ENCODE data around the gene RTP2.
"Not testable (repeated sequence)": the region's sequence is repeated elsewhere in the genome, so short reads cannot be mapped to it uniquely, and the experiment has no call there.

The RTP2 gene

DNA sequence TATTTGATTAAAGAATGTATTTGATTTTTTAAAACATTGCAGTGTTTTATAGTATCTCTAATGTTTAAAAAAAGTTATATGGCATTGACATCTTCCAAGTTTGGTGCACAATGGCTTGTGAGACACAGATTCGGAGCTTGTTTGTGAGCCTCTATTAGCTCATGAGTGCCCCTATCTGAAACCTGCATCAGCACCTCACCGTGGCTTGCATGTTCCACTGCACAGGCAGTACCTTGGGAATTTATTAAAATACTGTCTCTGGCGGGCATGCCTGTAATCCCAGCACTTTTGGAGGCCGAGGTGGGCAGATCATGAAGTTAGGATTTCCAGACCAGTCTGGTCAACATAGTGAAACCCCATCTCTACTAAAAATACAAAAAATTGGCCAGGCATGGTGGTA is 6.8 kb upstream of the RTP2 start:
- DNase-seq = no peak

DNA sequence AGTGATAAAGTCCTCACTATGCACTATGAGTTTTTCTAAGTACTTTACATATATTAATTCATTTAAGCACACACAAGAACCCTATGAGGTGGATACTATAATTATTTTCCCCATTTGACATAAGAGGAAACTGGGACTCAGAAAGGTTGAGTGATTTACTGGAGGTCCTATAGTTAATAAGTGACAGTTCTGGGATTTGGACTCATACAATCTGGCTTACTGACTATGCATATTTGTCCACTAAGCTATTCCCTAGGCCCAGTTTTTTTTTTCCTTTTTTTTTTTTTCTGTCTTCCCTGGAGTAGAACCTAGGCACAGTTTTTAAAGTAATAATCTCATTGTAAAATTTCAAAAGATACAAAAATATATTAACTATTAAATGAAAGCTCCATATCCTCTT is 6.3 kb upstream of the RTP2 start:
- DNase-seq = no peak

DNA sequence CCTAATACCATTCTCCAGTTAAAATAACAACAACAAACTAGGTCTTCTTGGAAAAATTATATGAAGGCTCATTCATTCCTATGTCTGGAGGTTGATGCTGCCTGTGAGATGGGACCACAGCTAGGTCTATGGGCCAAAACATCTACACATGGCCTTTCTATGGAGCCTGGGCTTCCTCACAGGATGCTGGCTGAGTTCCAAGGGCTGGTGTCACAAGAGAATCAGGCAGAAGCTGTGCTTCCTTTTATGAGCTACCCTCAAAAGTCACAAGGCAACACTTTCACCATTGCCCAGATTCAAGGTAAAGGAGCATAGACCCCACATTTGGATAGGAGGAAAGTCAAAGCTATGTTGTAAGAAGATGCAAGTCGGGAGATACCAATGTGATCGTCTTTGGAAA is 4.6 kb upstream of the RTP2 start:
- DNase-seq = peak; percentile 65 to 82 (median 73)

DNA sequence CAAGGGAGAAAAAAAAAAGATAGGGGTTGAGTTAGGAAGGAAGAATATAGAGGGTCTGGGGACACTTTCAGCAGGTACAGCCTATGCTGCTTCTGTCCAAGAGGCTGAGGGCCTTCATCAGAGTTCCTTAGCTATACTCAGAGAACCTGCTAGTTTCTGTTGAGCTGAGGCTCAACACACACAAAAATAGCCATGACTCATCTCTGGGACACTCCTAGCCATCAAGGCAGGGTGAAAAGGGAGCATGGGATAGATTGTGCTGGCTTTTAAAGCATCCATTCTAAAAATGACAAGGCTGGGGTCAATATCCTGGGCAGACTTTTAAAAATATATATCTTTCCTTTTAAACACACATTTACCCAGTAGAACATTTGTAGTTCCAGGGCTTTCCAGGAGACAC is 2.8 kb upstream of the RTP2 start:
- no peak for DNase-seq

DNA sequence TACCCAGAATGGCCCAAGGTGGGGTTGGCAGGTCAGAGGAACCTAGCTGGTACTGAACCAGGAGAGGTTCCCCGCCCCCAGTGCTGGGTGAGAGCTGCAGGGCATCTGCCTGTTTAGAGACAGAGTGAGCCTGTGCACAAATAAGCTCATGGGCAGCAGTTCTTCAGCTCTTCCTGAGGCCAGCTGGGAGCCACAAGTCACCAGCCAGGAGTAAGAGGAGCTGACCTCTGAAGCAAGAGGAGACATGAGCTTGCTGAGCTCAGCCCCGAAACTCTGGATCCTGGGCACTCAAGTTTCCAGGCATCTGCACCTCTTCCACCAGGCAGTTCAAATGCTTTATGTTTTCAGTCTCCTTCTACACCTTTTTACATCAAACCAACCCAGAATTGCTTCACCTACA is 2.1 kb downstream of the RTP2 start:
- no peak for DNase-seq

DNA sequence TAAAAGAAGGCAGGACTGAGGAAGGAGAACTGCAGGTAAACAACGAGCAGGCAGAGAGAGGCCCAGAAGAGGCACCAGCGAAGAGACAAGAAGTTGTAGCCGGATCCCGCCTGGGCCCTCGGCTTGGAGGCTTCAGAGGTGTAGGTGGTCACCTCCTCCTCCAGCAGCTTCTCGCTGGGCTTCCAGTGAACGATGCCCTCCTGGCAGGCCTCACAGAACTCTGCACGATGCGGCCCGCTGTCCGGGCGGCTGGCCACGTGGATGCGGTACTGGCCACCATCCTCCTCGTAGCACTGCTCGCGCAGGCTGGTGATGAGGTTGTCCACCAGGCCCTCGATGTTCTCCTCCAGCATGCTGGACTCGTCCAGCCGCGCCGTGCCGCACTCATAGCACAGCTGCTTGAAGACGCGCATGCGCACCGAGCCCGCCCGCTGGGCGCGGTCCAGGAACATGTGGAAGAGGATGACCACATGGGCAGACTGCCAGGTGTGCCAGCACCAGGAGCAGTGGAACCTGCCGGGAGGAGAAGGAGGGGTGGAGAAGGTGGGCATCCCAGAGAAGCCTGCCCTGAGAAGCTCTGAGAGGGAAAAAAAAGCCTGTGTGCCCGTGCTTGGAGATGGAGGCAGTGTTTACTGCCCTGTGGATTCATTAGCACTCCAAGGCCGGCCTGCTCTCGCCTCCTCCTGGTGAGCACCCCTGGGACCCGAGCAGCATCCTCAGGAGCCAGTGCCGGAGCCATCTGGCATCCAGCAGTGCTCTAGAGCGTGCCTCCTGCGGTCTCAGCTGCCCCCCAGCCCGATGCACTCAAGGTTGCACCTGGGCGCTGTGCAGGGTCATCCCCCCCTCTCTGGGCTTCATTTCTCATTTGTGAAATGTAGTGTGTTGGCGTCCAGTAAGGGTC is 3.6 kb downstream of the RTP2 start:
- no peak for DNase-seq

DNA sequence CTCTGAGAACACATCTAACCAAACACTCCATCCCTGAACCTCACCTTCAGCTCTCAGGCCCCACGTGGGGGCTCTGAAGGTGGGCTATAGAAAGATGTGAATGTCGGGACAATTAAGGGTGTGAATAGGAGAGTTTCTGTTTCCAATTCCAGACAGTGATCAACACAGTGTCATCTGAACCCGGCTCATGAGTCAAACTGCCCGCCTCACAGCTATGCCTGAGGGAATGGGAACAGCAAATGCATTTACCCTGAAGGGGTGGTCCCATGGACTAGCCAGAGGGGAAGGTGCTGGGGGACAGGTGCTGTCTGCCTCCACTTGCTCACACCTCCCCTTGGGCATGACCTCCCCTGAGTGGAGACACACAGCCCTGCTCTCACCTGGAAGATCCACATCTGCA is 6.3 kb downstream of the RTP2 start:
- DNase-seq = no peak

DNA sequence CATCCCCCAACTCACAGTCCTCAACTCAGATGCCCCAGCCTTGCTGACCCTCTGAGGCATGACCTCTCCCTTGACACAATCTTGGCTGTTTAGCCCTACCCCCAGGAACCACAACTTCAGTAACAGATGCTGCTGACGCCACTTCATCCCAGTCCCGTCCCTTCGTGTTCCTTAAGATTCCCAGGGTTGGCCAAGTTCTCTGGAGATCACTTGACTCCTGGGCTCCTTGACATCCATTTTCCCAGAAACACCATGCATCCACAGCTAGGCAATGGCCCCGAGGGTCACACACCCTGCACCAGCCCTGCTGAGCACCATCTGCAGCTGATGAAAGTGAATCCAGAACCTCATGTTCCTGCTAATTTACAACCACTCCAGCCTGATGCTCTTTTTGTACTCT is 6.9 kb downstream of the RTP2 start:
- DNase-seq = no peak

DNA sequence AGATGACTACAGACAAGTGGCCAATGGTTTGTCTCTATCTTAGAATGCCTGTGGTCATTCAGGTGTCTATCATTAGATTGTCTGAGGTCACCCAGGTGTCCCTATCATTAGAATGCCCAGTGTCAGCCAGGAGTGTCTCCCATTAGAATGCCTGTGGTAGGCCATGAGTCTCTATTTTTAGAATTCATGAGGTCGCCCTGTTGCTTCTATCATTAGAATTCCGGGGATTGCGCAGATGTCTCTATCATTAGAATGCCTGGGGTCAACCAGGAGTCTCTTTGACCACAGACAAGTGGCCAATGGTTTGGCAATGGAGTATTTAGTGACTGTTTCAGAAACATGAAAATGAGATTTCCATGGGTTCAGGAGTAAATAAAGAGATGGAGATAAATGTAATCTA is 7.6 kb downstream of the RTP2 start:
- DNase-seq = no peak

DNA sequence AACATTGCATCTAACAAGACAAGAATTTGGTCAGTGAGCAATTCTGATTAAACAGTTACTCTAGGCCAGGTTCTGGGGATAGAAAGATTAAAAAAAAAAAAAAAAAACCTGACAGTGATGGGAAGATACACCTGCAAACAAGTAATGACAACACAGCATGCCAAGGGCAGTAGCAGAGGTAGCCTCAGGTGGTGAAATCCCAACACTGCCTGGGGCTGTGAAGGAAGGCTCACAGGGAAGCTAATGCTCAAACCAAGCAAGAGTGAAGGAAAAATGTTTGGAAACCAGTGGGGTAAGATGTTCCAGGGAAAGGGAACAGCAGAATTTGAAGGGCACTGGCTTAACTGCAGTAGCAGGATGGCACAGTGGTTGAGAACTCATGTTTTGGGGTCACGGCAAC is 8.9 kb downstream of the RTP2 start:
- no peak for DNase-seq

DNA sequence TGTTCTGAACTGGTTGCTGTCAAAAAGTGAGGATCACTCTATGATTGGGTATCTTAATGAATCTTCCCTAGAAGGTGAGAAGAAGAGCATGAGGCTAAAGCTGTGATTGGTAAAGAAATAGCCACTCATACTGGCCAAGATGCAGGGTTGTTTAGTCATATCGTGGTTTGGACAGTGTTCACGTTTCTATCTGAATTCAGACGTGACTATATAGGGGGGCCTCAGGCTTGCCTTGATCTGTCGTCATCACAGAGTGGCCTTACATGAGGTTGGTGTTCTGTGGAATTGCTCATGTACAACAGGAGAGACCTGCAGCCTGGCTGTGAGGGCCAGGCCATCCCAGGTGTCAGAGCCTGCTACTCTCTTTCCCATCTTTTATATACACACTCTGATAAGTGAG is 12.4 kb downstream of the RTP2 start:
- DNase-seq = no peak

DNA sequence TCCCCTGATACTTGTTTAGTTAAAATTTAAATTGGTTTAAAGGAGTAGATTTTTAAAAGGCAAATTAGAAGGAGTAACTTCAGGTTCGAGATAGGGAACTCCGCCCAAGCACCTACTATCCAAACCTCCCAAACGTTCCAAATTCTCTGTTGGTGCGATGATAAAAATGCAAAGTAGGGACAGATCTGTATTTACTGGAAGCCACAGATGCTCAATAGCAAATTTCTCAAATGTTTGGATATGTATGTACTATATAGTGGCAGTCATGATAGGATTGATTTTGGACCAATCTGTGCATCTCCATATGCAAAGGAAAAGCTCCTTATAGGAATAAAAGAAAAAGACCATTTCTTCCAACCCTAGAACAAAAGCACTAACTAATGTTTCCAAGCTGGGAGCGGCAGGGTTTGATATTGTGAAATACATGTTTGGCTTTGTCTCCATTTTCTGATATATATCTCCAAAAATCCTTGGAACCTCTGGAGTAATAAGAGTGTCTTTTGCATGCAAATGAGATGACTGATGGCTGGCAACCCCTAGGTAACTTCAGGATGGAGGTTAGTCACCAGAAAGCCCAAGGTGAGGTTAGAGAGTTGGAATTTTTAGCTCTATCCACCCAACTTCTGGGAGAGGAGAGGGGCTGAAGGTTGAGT is 15.6 kb downstream of the RTP2 start:
- DNase-seq = no peak

DNA sequence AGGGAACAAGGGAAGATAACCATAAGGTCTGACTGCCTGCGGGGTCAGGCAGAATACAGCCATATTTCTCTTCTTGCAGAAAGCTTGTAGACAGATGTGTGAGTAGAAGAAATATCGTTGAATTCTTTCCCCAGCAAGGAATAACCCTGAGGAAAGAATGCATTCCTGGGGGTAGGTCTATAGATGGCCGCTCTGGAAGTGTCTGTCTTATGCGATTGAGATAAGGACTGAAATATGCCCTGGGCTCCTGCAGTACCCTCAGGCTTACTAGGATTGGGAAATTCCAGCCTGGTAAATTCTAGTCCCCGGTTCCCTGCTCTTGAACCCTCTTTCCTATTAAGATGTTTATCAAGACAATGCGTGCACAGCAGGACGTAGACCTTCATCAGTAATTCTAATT is 16.4 kb downstream of the RTP2 start:
- DNase-seq = no peak

DNA sequence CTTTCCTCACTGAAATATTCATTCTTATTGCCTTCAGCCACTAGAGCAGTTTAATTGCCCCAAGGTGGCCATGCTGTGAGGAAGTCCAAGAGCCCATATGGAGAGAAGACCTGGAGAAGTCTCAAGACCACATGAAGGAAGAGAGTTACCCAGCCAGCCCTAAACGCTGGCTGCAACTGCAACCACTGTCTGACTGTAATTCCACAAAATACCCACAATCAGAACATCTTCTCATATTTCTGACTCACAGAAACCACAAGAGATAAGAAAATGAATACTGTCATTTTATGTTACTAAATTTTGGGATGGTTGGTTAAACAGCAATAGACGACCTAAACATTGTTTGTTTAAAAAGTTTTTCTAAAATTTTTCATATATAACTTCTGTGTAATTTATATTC is 17.5 kb downstream of the RTP2 start:
- no peak for DNase-seq

DNA sequence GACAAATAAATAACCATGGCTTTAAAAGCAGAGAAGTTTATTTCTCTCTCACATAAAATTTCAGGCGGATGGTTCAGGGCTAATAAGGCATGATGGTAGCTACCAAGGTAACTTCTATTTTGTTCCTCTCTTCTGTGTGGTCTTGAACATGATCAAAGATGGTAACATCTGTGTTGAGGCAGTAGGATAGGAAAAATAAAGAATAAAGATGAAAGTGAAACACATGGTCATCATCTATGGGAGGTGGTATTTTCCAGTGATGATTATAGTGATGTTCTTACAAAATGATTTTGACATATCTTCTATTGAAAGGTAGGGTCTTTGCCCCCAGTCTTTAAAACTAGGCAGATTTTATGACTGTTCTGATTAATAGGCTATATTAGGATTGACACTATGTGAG is 17.9 kb downstream of the RTP2 start:
- no peak for DNase-seq

DNA sequence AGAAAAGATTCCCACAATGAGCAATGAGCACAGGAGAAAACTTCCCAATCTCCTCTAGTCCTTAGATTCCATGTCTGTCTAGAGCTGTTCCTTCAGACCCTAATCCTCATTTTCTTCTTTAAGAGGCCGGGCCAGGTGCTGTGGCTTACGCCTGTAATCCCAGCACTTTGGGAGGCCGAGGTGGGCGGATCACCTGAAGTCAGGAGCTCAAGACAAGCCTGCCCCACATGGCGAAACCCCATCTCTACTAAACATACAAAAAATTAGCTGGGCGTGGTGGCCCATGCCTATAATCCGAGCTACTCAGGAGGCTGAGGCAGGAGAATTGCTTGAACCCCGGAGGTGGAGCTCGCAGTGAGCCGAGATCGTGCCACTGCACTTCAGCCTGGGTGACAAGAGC is 20.6 kb downstream of the RTP2 start:
- DNase-seq = not testable (repeated sequence)

DNA sequence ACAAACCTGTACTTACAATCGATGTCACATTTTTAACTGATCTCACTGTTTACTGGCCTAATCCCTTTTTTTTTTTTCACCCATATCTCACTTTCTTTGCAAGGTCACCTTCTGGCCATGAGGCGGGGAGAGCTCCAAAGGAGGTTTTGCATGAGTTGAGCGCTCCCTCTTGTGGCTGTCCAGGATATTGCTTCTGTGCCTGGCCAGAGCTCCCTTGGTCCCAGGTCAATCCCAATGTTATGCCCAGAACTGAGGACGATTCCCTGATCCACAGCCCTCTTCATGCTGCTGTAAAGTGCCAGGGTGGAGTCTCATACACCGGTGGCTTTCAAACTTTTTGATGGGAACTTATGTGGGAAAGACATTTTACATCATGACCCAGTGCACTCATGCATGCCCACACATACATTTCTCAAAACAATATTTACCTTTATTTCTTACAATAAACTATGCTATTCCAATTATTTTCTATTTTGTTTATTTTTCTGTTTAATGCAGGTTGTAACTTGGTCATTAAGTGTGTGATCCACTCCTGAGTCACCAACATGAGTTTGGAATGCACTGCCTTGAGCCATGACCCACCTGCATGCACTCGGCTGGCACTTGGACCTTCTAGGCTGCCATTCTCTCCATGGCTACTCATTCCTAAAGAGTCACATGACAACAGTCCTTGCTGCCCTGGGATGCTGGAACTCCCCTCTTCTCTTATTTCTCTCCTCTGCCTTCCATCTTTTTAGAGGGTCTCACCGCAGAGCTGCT is 22.5 kb downstream of the RTP2 start:
- peak; percentile 76 to 80 (median 79) for DNase-seq

DNA sequence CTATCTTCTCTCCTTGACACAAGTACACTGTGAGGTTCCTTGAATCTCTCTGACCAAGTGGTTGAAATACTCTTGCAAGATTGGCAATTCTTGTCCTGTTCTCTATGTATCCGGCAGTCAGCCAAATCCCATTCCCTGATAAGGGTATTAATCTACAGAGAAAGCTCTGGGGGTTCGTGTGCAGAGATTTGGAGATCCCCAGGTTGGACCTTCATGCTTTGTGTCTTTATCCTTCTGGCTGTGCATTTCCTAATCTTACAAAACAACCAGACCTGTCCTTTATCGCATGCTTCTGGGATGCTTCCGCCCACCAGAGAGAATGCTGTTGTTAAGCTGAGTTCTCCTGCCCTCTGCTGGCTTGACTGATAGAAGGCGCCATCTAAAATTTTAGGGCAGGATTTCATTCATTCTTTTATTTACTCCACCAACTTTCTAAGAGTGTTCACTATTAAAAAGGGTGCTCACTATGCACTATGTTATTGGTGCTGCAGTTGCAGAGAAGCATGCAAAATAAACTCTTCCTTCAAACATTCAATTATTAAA is 23.6 kb downstream of the RTP2 start:
- peak; percentile 64 to 77 (median 74) for DNase-seq

DNA sequence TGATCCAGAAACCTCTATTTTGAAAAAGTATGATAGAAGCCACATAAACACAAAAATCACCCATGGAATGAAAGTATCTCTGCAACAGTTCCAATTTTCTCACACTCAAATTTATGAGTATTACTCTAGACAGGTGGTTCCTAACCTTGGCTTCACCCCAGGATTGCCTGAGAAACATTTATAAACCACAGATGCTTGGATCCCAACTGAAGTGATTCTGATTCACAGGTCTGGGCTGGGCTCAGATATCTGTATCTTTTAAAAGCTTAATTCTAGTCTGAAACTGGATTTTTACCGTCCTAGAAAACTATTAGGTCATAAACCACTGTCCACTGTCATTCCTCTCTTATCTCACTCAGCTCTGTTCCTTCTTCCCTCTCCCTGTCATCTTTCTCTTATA is 24.8 kb downstream of the RTP2 start:
- no peak for DNase-seq

DNA sequence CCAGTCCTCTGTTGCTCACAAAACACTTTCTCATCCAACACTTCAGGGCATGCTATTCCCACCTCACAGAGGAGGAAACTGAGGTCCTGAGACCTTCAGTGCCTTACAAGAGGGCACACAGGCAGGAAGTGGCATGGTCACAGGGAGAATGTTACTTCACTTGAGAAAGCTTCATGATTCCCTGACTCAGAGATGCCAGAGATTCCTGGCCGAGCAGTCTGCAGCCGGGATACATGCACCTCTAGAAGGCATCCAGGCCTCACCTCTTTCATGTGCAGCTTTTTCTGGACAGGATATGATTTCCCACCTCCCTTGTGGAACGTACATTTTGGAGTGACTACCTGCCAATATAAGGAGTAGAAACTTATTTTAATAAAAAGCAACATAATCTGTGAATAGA is 29.3 kb downstream of the RTP2 start:
- no peak for DNase-seq

DNA sequence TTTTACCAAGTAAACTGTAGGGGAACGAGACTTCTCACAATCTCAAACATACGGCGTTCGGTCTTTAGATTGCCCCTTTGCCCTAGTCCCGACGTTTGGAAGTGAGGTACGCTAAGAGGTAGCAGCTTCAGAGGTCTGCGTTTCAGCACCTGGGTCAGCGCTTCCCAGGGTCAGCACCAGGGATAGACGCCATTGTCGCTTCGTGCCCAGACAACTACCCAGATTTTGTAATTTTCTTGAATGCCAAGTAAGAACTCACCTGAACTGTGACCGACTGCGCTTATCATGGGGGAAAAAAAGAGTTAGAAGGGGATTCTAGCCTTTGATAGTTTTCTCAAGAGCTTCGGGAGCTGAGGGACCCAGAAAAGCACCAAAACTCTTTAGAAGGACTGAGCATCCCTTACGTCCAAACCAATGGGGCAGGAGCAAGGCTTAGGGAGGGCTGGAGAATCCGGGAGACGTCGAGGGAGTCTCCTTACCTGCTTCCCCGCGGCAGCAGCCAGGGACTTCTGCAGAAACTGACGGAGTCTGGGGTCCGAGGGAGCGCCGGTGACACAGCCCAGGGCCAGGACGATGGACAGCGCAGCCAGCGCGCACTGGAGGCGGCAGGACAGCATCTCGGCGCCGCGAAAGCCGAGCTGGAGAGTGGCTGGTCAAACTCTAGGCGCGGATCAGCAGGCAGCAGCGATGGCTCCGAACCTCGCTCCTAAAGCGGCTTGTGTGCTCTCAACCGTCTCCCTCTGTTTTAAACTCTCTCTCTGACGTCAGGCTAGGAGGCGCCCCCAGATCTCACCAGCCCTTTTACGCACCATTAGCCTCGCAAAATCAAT is 32.5 kb downstream of the RTP2 start, which contains the start of gene SST:
TSS of gene SST (minus strand) at position 720 of the 830 bp plus-strand sequence. CDS start at position 617, 103 bp downstream.
- DNase-seq = peak; percentile 23 to 70 (median 49)

DNA sequence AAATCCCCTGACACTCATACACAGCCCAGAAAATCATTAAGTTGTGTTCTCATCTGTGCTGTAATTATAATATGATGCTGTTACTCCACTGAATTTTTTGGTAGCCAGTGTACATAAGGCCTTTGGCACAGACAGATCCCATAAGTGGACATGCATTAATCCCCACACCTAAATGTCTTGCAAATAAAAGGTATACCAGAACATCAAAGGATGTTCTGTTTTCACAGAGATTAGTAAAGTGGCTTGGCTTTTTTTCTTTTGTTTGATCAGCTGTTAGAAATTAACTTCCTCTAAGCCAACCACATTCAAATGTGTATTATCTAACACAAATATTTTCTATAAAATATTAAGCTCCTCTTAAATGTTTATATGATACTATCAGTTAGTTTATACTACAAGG is 34.8 kb downstream of the RTP2 start:
- no peak for DNase-seq
